OCI-LY1 (cell line): ENCODE measurements around the gene MRPS31.

Source experiments
- EZH2 ChIP-seq: fragments of 200-600 bp; sonication (generic), shearing (Covaris generic); IDR thresholded peaks from 2 replicates; pipeline ENCODE4 v1.8.0; 2017; ENCODE audit warnings: borderline replicate concordance, mixed run types, mild to moderate bottlenecking, antibody characterized with exemption, low read length, moderate library complexity, mixed read lengths
- TF ChIP-seq, protein P1 (sequence below): fragments of 200-600 bp; sonication (generic), shearing (Covaris generic); IDR thresholded peaks from 2 replicates; pipeline ENCODE4 v1.5.1; 2017; ENCODE audit warnings: mild to moderate bottlenecking, antibody characterized with exemption, low read length, moderate library complexity, mixed read lengths

DNA sequence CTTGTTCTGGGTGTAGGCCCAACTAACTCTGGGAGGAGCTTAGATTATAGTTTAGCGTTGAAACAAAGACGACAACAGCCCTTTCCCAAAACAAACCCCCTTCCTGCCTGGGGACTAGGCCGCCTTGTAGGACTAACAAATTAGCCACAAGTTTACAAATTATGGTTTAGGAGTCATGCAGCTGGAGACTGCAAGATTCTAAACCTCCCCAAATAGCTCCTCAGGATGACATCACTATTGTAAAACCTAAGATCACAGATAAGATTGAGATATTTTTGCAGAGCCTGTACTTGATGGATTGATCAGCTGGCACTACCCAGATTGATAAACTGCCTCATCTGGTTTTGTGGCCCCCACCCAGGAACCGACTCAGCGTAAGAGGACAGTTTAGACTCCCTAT, 16.1 kb upstream of the MRPS31 start:
- TF ChIP-seq, protein P1, sequence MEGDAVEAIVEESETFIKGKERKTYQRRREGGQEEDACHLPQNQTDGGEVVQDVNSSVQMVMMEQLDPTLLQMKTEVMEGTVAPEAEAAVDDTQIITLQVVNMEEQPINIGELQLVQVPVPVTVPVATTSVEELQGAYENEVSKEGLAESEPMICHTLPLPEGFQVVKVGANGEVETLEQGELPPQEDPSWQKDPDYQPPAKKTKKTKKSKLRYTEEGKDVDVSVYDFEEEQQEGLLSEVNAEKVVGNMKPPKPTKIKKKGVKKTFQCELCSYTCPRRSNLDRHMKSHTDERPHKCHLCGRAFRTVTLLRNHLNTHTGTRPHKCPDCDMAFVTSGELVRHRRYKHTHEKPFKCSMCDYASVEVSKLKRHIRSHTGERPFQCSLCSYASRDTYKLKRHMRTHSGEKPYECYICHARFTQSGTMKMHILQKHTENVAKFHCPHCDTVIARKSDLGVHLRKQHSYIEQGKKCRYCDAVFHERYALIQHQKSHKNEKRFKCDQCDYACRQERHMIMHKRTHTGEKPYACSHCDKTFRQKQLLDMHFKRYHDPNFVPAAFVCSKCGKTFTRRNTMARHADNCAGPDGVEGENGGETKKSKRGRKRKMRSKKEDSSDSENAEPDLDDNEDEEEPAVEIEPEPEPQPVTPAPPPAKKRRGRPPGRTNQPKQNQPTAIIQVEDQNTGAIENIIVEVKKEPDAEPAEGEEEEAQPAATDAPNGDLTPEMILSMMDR: no peak
- TF ChIP-seq EZH2: no peak
